Stimulated activated CD4-positive, alpha-beta T cell treated with anti-CD3 and anti-CD28 coated beads, Interleukin-12 subunit alpha, Interleukin-12 subunit beta, amount 100 ng/mL, for 24 hours (primary cell): Measurements from ENCODE around the gene MRPL21.
A peak's percentile ranks its signal among the peaks of the same experiment; 100 is the strongest.
"Not testable (repeated sequence)": the region's sequence is repeated elsewhere in the genome, so short reads cannot be mapped to it uniquely, and the experiment has no call there.

Experiments used
- DNase-seq, 2 experiments: peaks; one replicate each; pipeline ENCODE4 v3.0.0-alpha.2; 2020; ENCODE audit warnings: low read depth in 2 of 2

Gene MRPL21

DNA sequence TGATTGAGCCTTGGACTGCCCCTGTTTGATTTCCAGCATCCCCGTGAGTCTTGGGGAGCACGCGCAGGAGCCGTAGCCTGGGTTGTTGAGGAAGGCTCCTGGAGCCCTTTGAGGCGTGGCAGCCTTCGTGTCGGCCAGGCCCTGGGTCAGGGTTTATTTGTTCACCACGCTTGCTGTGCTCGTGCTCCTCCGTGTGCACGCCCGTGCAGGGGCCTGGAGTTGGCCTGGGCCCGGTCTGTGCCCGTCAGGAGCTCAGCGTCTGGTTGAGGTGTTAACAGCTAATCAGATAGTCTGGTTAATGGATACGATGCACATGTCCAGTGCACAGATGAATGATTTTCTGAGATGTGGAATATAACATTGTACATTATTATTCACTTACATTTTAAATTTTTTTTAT is 8.1 kb upstream of the MRPL21 start:
- no peak for DNase-seq

DNA sequence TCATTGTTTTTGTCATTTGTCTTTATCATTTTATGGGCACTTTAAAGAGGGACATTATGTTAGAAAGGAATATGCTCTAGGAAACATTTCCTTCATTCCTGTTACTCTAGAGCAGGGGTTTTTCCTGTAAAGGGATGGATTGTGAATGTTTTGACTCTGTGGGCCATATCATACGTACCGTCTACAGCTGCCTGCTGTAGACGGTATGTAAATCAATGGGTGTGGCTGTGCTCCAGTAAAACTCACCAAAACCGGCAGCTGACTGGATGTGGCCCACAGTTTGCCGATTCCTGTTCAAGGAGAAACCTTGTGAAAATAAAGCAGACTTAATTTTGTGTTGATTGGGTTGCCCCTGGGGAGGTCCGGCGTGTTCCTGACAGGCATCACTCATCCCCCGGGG is 7.3 kb upstream of the MRPL21 start:
- DNase-seq = no peak

DNA sequence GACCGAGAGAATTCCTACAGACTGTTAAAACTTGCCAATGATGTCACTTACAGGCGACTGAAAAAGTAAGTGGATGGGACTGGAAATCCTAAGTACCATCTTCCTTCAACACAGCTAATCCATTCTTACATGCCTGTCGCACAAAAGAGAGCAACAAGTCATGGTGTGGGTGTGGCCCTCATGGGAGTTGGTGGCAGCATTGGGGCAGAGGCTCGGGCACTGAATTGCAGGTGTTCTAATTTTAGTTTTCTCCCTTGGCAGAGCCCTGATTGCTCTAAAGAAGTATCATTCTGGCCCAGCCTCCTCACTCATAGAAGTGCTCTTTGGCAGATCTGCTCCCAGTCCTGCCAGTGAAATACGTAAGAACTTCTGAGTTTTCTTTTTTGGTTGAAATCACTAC is 4.6 kb upstream of the MRPL21 start:
- DNase-seq = no peak

DNA sequence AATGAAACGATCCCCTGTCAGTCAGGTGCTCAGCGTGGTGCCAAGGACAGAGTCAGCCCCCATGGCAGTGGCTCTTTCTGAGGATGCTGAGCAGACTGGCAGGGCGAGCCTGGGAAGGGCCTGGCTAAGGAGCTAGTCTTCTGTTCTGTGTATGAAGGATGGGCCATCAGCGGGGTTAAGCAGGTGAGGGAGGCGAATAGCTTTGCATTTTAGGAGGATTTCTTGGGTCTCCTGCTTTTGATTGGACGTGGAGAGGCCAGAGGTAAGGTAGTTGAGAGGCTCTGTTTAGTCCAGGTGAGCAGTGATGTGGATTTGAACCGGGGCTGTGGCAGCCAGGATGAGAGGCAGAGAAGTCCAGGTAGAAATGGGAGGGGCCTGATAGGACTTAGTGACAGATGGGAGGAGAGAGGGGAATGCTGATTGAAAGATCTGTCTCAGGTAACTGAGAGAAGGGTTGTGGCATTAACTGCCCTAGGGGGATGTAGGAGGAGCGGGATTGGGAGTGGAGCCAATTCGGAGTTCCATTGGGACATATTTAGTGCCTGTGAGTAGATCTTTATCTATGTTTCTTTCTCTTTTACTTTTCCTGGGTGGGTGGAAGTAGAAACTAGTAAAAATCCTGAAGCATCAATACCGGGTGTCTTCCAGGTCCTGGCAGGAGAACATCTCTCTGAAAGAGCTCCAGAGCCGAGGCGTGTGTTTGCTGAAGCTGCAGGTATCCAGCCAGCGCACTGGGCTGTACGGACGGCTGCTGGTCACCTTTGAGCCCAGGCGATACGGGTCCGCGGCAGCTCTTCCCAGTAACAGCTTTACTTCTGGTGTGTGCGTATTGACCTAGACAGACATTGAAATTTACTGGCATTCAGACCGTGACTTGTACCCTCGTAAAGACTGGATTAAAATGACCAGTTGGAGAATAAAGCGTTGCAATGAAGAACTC is 2.1 kb upstream of the MRPL21 start:
- DNase-seq = no peak

DNA sequence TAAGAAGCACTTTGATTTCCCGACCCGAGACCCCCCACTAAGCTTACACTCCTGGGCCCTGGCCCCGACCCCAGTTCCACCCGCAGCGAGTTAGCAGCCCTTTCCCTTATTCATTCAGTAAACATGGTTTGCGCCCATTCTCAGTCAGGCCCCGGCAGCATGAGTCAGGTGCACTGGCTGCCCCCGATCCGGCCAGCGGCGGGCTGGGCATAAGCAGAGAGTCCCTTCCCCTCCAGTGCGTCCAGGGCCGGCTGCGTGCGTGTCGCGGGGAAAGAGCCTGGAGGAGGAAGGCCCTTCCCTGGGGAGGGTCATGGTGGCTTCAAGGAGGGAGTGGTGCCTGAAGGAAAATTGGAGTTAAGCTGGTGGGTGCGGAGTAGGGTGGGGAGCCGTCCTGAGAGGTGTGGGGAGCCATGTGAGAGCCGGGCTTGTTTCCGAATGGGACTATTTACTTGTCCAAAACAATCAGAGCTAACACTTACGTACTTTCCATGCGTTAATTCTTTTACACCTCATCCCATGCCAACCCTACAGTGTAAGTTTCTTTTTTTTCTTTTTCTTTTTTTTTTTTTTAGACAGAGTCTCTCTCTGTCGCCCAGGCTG is 716 bp upstream of the MRPL21 start:
- peak in 1 of 2 experiments; percentile 12 for DNase-seq

DNA sequence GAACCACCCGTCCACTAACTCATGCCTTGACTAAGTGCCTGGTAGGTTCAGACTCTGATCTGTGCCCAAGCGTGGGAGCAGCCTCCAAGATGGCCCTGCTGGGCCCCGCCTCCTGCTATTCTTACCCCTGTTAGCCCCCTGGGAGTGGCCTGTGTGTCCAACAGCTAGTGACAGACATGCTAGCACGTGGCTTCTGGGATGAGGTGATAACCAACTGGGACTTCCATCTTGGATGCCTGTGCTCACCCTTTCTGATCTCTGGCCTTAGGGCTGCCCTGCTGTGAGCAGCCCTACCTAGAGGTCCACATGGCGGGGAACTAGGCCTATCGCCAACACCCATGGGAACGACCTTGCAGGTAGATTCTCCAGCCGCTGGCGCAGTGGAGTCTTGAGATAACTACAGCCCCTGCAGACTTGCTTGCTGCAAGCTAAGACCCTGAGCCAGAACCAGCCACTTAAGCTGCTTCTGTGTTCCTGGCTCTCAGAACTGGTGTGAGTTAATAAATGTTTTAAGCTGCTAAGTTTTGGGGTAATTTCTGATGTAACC is 2.7 kb downstream of the MRPL21 start:
- DNase-seq = no peak

DNA sequence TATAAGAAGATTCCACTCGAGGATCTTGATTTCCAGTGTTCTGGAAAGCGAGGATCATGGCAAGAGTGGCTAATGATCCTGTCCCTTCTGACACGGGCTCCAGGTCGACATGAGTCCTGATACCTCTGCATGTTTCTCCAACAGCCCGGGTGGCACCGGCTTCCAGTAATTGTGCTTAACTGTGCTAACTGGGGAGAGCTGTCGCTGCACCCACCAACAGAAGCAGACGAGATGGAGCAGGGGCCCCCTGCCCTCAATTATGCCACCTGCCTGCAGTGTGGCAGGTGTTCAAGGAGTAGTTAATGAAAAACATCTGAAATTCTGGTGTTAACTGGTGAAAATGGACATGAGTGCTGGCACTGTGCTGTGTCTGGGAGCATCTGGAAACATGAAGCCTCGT is 6.2 kb downstream of the MRPL21 start:
- DNase-seq = no peak

DNA sequence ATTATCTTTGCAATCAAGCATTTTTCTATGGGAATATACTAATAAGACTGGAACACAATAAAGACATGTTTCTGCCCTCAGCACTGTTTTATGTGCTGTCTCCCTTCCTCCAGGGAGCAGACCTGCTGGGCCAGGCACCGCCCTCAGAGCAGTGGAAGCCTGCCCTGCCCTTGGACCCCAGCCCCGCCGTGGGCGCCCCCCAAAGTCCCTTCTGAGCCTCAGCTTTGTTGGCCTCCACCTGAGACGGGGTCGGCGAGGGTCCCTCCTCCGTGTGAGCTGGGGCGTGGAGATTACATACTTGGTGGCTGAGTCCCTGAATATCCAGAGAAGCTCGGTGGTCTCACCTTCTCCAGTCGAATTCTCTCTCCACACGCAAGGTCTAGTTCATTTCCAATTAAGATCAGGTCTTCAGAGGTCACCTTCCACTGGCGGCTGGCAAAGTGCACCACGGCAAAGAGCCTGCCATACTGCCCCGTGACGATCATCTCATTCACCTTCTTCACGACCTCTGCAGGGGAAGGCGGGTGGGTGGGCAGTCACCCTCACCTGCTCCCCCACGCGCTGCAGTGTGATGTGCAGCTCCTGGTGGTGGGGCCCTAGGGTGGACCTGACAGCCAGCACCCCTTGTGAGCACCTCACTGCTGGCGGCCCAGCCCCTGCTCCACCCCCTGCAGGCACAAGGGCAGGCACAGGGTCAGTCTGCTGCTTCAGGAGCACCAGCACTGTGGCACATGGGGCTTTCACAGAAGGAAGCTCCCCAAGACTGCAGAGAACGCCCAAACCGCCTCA is 7.3 kb downstream of the MRPL21 start:
- no peak for DNase-seq

DNA sequence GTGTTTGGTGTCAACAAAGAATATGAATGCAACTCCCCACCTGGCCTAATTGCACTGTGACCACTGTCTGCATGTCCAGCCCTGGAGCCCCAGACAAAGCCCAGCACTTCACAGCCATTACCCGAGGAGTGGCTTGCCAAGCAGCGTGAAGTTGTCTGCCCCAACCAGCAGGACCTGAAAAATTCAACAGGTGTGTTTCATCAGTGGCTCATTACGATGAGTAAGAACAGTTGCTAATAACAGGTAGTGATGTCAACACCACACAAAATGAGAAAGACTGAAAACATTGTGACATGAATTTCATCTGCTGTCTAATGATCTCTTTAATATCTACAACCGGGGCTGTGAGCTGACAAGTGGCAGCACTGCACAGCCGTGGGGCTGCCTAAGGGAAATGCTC is 10.3 kb downstream of the MRPL21 start:
- DNase-seq = no peak

DNA sequence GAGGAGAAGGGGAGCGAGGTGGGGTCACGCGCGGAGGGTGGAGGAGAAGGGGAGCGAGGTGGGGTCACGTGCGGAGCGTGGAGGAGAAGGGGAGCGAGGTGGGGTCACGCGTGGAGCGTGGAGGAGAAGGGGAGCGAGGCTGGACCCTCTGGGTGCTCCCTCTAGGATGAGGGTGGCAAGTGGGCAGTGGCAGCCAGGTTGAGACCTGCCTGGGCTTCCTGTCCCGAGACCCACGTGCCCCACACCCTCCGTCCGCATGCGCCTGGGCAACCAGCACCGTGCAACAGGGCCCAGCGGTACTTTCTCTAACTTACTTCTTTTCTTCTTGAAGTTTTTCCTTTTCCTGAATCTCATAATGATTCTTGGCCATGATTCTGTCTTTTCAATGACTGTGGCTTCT is 11.1 kb downstream of the MRPL21 start:
- no peak for DNase-seq

DNA sequence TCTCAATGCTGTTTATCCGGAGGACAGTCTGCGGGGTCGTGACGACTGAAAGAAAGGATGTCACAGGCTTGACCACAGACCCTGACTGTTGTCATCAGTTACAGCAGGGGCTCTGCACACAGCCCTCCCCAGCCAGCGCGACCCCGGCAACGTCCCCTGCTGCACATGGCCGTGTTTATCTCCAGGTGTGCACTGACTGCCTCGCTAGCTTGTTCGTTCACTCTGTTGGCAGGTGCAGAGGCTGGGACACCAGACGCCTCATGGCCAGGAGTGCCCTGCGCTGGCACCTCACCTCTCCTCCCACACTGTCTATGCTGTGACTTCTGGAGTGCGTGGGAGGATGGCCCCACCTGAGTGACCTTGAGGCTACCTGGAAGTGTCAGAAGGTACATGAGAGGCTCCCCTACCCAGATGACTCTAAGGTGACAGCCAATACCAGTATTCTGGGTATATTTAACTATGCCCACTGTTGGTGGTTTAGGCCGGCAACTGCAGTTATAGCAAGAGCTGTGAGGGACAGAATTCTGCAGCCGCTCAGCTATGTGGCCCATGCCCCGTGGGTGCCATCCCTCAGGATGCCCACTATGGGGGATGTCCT is 12.2 kb downstream of the MRPL21 start:
- DNase-seq = no peak

DNA sequence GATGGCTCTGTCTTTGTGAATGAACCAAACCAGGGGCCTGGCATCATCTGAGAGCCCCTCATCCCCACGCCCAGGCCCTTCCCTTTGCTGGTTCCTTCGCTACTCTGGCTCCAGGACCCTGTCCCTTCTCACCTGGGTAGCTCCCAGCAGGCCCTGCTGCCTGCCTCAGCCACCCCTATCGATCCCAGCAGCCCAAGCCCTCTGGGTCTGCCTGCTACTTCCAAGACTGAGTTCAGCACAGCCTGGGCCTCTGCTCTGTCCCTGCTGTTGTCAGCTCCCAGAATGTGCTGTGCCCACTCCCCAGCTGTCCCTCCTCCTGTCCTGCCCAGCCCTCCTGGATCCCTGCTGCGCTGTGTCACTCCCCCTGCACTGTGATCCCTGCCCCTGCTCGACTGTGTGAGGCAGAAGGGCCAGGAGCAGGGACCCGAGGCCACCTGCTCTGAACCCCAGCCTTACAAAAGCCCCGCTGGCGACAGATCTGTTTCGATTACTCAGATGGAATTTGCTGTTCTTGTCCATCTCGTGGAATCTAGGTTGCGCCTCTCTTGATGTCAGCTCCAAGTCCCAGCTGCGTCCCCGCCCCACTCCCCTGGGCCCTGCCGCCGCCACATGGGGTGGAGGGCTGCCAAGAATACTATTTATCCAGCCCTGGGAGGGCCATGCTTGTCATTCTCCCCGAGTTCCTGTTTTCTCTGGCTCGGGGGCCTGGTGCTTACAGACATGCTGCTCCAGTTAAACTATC is 13.0 kb downstream of the MRPL21 start:
- no peak for DNase-seq

DNA sequence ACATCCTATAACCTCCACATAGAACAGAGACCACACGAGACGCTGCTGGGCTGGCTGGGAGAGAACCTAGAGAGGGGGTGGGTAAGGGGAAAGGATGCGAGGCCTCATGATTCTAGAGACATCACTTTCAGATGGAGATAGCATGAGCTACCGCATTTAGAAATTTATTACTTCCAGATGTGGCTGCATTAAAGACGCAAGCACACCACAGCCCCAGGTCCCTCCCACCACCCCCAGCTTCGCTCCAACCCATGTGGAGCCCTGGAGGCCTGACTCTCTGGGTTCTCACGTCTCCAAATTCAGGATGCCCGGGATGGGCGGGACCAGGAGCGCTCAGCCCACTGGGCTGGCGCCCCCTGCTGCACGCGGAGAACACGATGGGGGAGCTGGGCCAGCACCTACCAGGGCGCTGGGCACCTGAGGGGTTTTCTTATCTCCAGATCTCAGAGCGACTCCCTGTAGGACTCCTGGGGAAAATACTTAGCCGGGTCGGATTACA is 13.6 kb downstream of the MRPL21 start:
- DNase-seq = no peak

DNA sequence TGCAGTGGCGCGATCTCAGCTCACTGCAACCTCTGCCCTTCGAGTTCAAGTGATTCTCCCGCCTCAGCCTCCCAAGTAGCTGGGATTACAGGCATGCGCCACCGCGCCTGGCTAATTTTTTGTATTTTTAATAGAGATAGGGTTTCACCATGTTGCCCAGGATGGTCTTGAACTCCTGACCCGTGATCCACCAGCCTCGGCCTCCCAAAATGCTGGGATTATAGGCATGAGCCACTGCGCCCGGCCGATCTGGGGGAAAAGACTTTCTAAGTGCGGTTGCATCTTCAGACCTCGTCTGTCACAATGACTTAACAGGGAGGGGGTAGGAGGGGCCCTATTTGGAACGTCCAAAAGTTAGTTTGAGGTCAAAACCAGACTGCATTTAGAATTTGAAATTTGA is 18.8 kb downstream of the MRPL21 start:
- not testable (repeated sequence) for DNase-seq

DNA sequence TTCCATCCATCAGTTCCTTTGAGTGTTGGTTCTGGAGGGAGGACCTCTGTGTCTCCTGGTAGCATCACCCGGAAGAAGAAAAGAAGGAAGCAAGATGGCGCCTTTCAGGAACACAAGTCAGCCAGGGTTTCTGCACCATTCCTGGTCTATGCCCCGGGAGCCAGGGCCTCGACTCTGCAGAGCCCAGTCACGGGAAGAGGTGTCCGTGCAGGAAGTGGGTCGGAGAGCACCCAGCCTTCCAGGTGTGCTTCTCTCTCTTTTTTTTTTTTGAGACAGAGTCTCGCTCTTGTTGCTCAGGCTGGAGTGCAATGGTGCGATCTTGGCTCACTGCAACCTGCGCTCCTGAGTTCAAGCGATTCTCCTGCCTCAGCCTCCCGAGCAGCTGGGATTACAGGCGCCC is 21.2 kb downstream of the MRPL21 start:
- no peak for DNase-seq

DNA sequence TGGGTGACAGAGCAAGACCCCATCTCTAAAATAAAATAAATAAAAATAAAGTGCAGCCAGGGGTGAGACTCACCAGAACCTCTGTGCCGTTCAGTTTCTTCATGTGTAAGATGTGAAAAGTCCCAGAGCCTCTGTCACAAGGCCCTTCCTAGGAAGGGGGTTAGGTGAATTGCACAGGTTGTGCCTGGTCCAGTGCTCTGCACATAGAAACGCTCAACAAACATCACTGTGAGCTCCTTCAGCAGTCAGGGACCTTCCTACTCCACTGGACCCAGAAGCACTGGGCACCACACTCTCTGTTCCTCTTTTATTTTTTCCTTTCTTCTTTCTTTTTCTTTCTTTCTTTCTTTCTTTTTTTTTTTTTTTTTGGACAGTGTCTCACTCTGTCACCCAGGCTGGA is 22.3 kb downstream of the MRPL21 start:
- no peak for DNase-seq

DNA sequence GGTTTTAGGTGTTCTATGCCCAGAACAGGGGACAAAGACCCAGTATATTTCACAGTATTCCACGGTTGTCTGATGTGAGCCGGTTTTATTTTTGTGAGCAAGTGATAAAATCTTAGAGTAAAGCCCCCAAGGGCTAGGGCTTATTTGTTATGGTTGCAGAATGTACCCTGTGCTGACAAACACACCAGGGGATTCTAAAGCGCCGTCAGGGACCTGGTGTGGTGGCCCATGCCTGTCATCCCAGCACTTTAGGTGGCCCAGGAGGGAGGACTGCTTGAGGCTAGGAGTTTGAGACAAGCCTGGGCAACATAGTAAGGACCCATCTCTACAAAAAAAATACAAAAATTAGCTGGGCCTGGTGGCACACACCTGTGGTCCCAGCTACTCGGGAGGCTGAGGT is 22.8 kb downstream of the MRPL21 start:
- no peak for DNase-seq

DNA sequence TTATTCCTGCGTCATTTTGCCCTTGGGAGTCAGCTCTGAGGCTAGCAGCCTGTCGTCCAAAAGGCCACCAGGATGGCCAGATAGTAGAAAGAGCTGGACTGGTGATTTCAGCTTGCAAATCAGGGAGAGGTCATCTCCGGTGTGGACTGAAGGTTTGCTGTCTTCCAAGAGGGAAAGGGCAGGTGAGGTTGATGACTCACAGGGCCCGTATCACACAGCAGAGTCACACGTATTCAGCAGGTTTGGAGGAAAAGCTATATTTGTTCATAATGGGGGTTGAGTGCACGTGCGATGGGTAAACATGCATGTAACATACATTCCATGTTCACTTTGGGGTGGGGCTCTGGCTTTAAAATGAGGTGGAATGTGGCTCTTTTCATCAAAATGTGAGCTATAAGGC is 25.6 kb downstream of the MRPL21 start:
- no peak for DNase-seq

DNA sequence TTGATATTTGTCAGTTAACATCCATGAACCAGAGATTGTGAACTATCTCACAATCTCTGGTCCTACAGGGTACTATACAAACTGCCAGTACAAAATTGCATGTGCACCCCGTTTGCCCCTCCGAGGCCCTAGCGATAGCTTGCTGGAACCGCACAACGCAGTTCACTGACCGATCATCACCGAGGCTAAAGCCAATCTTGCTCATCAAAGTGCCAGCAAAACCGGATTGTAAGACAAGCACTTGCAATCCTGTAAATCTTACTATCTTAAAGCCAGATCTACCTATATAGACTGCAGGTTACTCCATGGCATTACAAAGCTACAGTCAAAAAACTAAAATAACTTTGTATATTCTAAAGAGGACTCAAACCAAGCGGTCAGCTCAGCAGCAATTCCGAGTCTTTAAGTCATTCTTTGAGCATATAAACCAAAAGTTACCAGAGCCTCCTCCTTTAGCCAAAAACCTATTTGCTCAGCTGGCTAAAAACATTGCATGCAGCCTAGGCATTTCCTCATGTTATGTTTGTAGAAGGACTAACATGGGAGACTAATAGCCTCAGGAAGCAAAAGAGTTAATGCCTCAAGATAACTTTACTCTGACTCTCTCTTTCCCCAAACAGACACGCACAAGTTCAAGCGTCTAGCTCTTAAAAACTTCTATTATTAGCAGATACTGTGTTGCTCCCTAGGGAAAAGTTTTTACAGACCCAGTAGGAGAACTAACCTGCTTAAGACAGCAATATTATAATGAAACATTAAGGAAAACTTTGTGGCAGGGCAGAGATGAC is 31.2 kb downstream of the MRPL21 start:
- no peak for DNase-seq

DNA sequence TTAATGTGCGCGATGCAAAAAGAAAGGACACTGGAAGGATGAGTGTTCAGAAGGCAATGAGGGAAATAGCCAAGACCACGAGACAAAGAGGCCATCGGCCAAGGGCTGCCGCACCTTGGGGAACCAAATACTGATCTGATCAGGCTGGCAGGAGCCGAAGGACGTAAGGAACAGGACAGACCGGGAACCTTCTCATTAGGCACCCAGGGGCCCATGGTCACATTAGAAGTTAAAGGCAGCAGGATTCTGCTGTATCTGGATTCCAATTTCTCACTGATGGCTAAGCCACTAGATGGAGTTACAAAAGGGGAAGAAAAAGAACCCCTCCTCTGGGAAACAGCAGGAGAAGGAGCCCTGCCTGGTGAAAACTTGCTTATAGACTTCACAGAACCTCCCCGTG is 33.2 kb downstream of the MRPL21 start:
- no peak for DNase-seq
